Esophagus squamous epithelium (tissue), 4 donors: ENCODE measurements around the gene CTNNA2.

Source experiments
- POLR2A ChIP-seq, 4 donors: fragments of 450-650 bp; IDR thresholded peaks; one replicate each; pipeline ENCODE4 v1.6.1; 2017; ENCODE audit warnings: antibody characterized with exemption in 4 of 4, mild to moderate bottlenecking in 4 of 4, moderate library complexity in 3 of 4
- TF ChIP-seq, protein P1 (sequence below), 6 experiments: fragments of 450-650 bp in 4 of 6; fragments of 200-600 bp in 2 of 6; sonication (generic) in 2 of 6; IDR thresholded peaks; one replicate each; pipeline ENCODE4 v1.5.1; 2016 to 2019; ENCODE audit warnings: antibody characterized with exemption in 6 of 6, mild to moderate bottlenecking in 4 of 6, moderate library complexity in 4 of 6

DNA sequence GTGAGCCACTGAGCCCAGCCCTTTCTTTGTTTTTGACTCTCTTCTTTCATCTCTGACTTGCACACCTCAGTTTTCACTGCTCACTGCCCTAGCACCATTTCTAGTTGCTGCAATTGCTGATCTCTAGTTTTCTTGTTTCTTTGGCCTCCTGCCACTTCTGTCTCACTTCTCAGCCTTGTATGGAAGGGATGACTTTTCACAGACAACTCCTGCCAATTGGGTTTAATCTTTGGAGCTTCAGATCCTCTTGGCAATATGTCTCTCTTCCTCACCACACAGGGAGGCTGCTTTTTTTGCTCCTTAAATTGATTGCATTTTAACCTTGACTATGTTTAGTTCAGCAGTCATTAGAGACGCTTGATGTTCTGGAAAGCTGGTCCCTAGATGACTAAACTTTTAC is 323.1 kb downstream of the CTNNA2 start:
- TF ChIP-seq POLR2A (IDR thresholded peaks at IDR 0.05), result no peak
- TF ChIP-seq, protein P1, sequence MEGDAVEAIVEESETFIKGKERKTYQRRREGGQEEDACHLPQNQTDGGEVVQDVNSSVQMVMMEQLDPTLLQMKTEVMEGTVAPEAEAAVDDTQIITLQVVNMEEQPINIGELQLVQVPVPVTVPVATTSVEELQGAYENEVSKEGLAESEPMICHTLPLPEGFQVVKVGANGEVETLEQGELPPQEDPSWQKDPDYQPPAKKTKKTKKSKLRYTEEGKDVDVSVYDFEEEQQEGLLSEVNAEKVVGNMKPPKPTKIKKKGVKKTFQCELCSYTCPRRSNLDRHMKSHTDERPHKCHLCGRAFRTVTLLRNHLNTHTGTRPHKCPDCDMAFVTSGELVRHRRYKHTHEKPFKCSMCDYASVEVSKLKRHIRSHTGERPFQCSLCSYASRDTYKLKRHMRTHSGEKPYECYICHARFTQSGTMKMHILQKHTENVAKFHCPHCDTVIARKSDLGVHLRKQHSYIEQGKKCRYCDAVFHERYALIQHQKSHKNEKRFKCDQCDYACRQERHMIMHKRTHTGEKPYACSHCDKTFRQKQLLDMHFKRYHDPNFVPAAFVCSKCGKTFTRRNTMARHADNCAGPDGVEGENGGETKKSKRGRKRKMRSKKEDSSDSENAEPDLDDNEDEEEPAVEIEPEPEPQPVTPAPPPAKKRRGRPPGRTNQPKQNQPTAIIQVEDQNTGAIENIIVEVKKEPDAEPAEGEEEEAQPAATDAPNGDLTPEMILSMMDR (IDR thresholded peaks at IDR 0.05), result no peak
